Caco-2 (cell line): ENCODE measurements around the gene CABP7. TPM values are rescaled to one million over a fixed set of nuclear protein-coding genes. Genes with fewer than 3 reads are reported as not detected.
A peak's percentile ranks its signal among the peaks of the same experiment; 100 is the strongest.

Experiments used
- BruUV-seq: library from RNA; stranded (reverse); fragments of 400-500 nt; replicated peaks from 2 replicates; lab custom pipeline; 2021; lab: Mats Ljungman, UMichigan
- CTCF ChIA-PET: fragments of 300-600 bp; sonication (Branson Sonifier 250); formaldehyde crosslinking; loops from one replicate; lab custom pipeline; 2022; ENCODE audit warnings: antibody characterized with exemption; lab: Charles Lee
- POLR2A ChIA-PET: fragments of 300-600 bp; sonication (Branson Sonifier 250); formaldehyde crosslinking; loops from one replicate; lab custom pipeline; 2022; ENCODE audit warnings: antibody characterized with exemption; lab: Charles Lee
- DNase-seq, 2 experiments: peaks; one replicate each; pipeline versions ENCODE4 v3.0.0 to v3.0.0-alpha.2; 2020 to 2022
- H3K27me3 ChIP-seq: replicated peaks from 2 replicates; pipeline ENCODE4 v1.6.0; 2011; ENCODE audit warnings: low read length; ENCODE audit not compliant: control insufficient read depth, insufficient read depth
- H3K36me3 ChIP-seq: 2 replicates; pipeline ENCODE4 v1.5.1; 2011; ENCODE audit warnings: low read length; ENCODE audit not compliant: control insufficient read depth, insufficient read depth
- H3K4me1 ChIP-seq: fragments of 250-450 bp; sonication (Bioruptor Pico); 2 replicates; pipeline ENCODE4 v1.5.1; 2020; ENCODE audit warnings: mild to moderate bottlenecking
- H3K4me3 ChIP-seq: 2 replicates; pipeline ENCODE4 v1.5.1; 2011; ENCODE audit warnings: low read depth, mild to moderate bottlenecking, control low read depth, low read length
- H3K9me3 ChIP-seq: fragments of 250-450 bp; sonication (Bioruptor Pico); 2 replicates; pipeline ENCODE4 v1.5.1; 2020; ENCODE audit warnings: mild to moderate bottlenecking, moderate library complexity
- H3K27ac Mint-ChIP-seq: one replicate; pipeline ENCODE4 v1.8.0; 2022; ENCODE audit warnings: mixed read lengths; ENCODE audit not compliant: unreplicated experiment
- H3K27me3 Mint-ChIP-seq: one replicate; pipeline ENCODE4 v1.8.0; 2022; ENCODE audit warnings: mixed read lengths; ENCODE audit not compliant: insufficient read depth, unreplicated experiment
- H3K36me3 Mint-ChIP-seq: one replicate; pipeline ENCODE4 v1.8.0; 2022; ENCODE audit warnings: mild to moderate bottlenecking, mixed read lengths; ENCODE audit not compliant: insufficient read depth, unreplicated experiment
- H3K4me1 Mint-ChIP-seq: one replicate; pipeline ENCODE4 v1.8.0; 2022; ENCODE audit warnings: low read depth, mixed read lengths; ENCODE audit not compliant: unreplicated experiment
- H3K4me3 Mint-ChIP-seq: one replicate; pipeline ENCODE4 v1.8.0; 2022; ENCODE audit warnings: mild to moderate bottlenecking, moderate library complexity, mixed read lengths; ENCODE audit not compliant: unreplicated experiment
- H3K9me3 Mint-ChIP-seq: one replicate; pipeline ENCODE4 v1.8.0; 2022; ENCODE audit warnings: mixed read lengths; ENCODE audit not compliant: unreplicated experiment
- CTCF ChIP-seq, 2 experiments: fragments of 200-600 bp in 1 of 2; IDR thresholded peaks; 1 replicate in 1 of 2; 2 replicates in 1 of 2; pipeline versions ENCODE4 v1.5.1 to v1.8.0; 2011 to 2022; ENCODE audit warnings: antibody characterized with exemption in 1 of 2, control low read depth in 1 of 2, inconsistent platforms in 1 of 2, low read depth in 1 of 2, low read length in 1 of 2, mild to moderate bottlenecking in 1 of 2, moderate library complexity in 1 of 2; ENCODE audit not compliant: insufficient read depth in 1 of 2, severe bottlenecking in 1 of 2, unreplicated experiment in 1 of 2
- intact Hi-C: fragments of 100-400 bp; cut with micrococcal nuclease; formaldehyde crosslinking; loops from one replicate; pipeline ENCODE4 v1.10.0; 2022; ENCODE audit not compliant: unreplicated experiment
- total RNA-seq: library from RNA; stranded (reverse); gene quantifications from 2 replicates; pipeline ENCODE4 v1.2.3, GENCODE V29; 2022

The CABP7 gene
- total RNA-seq, 1 experiment from 2014 or later = not detected

GRCh38 chr22:29684244-29684643 lies 35.6 kb upstream of the CABP7 start:
- no peaks in the 10 kb centered on the region for H3K27me3 ChIP-seq
- DNase-seq = no peak
- H3K9me3 ChIP-seq = no peaks in the 10 kb centered on the region
- Mint-ChIP-seq H3K9me3 (no peaks in the 10 kb centered on the region), H3K27ac (no peak overlapping the region), H3K27me3 (no peaks in the 10 kb centered on the region), H3K4me3 (no peak overlapping the region), H3K36me3 (peaks cover 22% of the 10 kb centered on the region), H3K4me1 (no peaks in the 10 kb centered on the region)
- BruUV-seq = no TSS peak
- no peak for TF ChIP-seq CTCF (IDR thresholded peaks at IDR 0.05; ENCODE audit: insufficient read depth in 1 of 2, low read depth in 1 of 2, low read length in 1 of 2, severe bottlenecking in 1 of 2, unreplicated experiment in 1 of 2)
- intact Hi-C loops = no loop called here
- H3K36me3 ChIP-seq = no peaks in the 10 kb centered on the region; the same call in 1 of the 2 replicates
- H3K4me1 ChIP-seq = no peaks in the 10 kb centered on the region
- CTCF ChIA-PET = interaction anchor here (1.3 kb wide), 1 partner anchor 404 kb away, joined by 3 read pairs; no protein-coding TSS in a partner anchor
- no peak overlapping the region for H3K4me3 ChIP-seq
- POLR2A ChIA-PET = no interaction called here

DNA sequence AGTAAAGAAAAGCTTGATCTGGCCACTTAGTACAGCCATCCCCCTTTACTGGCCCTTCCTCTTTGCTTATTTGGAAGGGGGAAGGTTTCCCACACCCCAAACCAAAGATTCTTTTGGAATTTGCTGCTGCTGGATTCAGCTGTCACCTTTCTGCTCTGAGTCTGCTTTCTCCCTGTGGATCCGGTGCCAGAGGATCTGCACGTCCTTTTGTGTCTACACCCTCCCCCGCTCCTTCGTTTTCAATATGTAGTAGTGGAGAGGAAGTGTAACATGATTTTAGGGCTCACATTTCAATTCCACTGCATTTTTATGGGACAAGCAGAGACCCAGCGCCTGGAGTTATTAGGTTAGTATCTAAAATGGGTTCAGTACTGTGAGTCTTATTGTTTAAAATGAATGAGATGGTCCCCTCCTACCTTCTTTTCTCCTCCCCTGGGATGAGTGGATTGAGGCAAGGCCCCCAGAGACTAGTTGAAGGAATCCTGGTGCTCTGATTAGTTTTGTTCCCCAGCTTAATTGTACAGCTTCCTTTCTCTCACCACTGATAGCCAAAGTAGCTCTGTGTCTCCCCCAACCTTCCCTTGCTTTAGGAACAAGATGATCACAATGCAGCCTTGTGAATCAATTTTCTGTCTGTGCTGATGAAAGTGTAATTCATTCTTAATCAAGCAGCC lies 30.5 kb upstream of the CABP7 start:
- H3K27ac Mint-ChIP-seq = no peak overlapping the region
- intact Hi-C loops = loop anchor here (5.0 kb wide), 1 partner anchor 398 kb away; no protein-coding TSS in a partner anchor

GRCh38 chr22:29689880-29690213 lies 30.0 kb upstream of the CABP7 start:
- intact Hi-C loops = loop anchor here (5.0 kb wide), 1 partner anchor 397 kb away; no protein-coding TSS in a partner anchor
- Histone ChIP-seq H3K4me1 (no peaks in the 10 kb centered on the region), H3K27me3 (no peaks in the 10 kb centered on the region), H3K36me3 (no peaks in the 10 kb centered on the region), H3K4me3 (no peak overlapping the region), H3K9me3 (no peaks in the 10 kb centered on the region)
- Mint-ChIP-seq H3K9me3 (no peaks in the 10 kb centered on the region), H3K4me1 (no peaks in the 10 kb centered on the region), H3K36me3 (peaks cover 11% of the 10 kb centered on the region), H3K4me3 (no peak overlapping the region), H3K27me3 (no peaks in the 10 kb centered on the region), H3K27ac (no peak overlapping the region)
- ChIA-PET CTCF (interaction anchor here (0.6 to 1.4 kb wide), 7 partner anchors 11 to 399 kb away, joined by 3 to 6 read pairs (median 4); no protein-coding TSS in a partner anchor), POLR2A (no interaction called here)
- no TSS peak for BruUV-seq
- peak; percentile 45 to 58 for TF ChIP-seq CTCF (IDR thresholded peaks at IDR 0.05; ENCODE audit: insufficient read depth in 1 of 2, low read depth in 1 of 2, low read length in 1 of 2, severe bottlenecking in 1 of 2, unreplicated experiment in 1 of 2)
- peak in 1 of 2 experiments; percentile 47 for DNase-seq

More for the DNA sequence above, 30.5 kb upstream of the CABP7 start:
- Histone ChIP-seq H3K4me1 (no peaks in the 10 kb centered on the region), H3K36me3 (no peaks in the 10 kb centered on the region), H3K27me3 (no peaks in the 10 kb centered on the region), H3K9me3 (no peaks in the 10 kb centered on the region), H3K4me3 (no peak overlapping the region)
- Mint-ChIP-seq H3K9me3 (no peaks in the 10 kb centered on the region), H3K4me3 (no peak overlapping the region), H3K36me3 (peaks cover 8% of the 10 kb centered on the region), H3K27me3 (no peaks in the 10 kb centered on the region), H3K4me1 (no peaks in the 10 kb centered on the region)
- ChIA-PET CTCF (interaction anchor here (0.7 to 1.4 kb wide), 7 partner anchors 10 to 548 kb away, joined by 3 to 6 read pairs (median 4); no protein-coding TSS in a partner anchor), POLR2A (no interaction called here)
- DNase-seq = no peak
- no TSS peak for BruUV-seq
- no peak for TF ChIP-seq CTCF (IDR thresholded peaks at IDR 0.05; ENCODE audit: insufficient read depth in 1 of 2, low read depth in 1 of 2, low read length in 1 of 2, severe bottlenecking in 1 of 2, unreplicated experiment in 1 of 2)
